Upper lobe of right lung (tissue), 1 donor: Measurements from ENCODE around the gene USP49. TPM values are rescaled to one million over a fixed set of nuclear protein-coding genes. Genes with fewer than 3 reads are reported as not detected.

Source experiments
- ATAC-seq: fragments of 200-7000 bp; cut with Tn5 transposase; one replicate; pipeline ENCODE4 v1.9.1; 2020; ENCODE audit warnings: mild to moderate bottlenecking, moderate library complexity
- DNase-seq: peaks from one replicate; pipeline ENCODE4 v3.0.0-alpha.2; 2020
- H3K27ac ChIP-seq: fragments of 200-600 bp; one replicate; pipeline ENCODE4 v1.8.0; 2022
- H3K27me3 ChIP-seq: fragments of 200-600 bp; one replicate; pipeline ENCODE4 v1.8.0; 2022; ENCODE audit warnings: mild to moderate bottlenecking
- H3K36me3 ChIP-seq: fragments of 200-600 bp; one replicate; pipeline ENCODE4 v1.8.0; 2022
- H3K4me1 ChIP-seq: fragments of 200-600 bp; one replicate; pipeline ENCODE4 v1.8.0; 2022
- H3K4me3 ChIP-seq: fragments of 200-600 bp; one replicate; pipeline ENCODE4 v1.8.0; 2022; ENCODE audit warnings: mild to moderate bottlenecking
- H3K9me3 ChIP-seq: fragments of 200-600 bp; one replicate; pipeline ENCODE4 v1.8.0; 2022
- CTCF ChIP-seq: fragments of 200-600 bp; IDR thresholded peaks from one replicate; pipeline ENCODE4 v1.8.0; 2022; ENCODE audit warnings: antibody characterized with exemption
- intact Hi-C: fragments of 100-400 bp; cut with DNase I; formaldehyde crosslinking; loops from one replicate; pipeline ENCODE4 v1.11.0; 2022
- total RNA-seq: library from RNA; stranded (reverse); fragmentation: NEBNext Ultra II Directional; extraction: Animal tissue kit (Norgen Biotek cat#: 25700); gene quantifications from one replicate; pipeline ENCODE4 v1.2.1, GENCODE V29; 2021
- donor health status: DM: no; HTN: yes; CAD: no; lungs with severe emphysema.

USP49 gene
- total RNA-seq, 1 donor from 2014 or later: 2.7 TPM

- no peak for ATAC-seq
Measured at GRCh38 chr6:41784581-41785171, 110.5 kb downstream of the USP49 start.

GRCh38 chr6:41783106-41783780, 111.9 kb downstream of the USP49 start:
- intact Hi-C loops: loop anchor here (10.0 kb wide), 1 partner anchor 152 kb away; no protein-coding TSS in a partner anchor
- no peak for TF ChIP-seq CTCF
- H3K27me3 ChIP-seq: no peaks in the 10 kb centered on the region
- no peaks in the 10 kb centered on the region for H3K9me3 ChIP-seq
- H3K27ac ChIP-seq: no peak overlapping the region
- no peaks in the 10 kb centered on the region for H3K36me3 ChIP-seq
- H3K4me1 ChIP-seq: peaks cover 51% of the 10 kb centered on the region
- DNase-seq (no peak), ATAC-seq (no peak)
- peak overlapping the region; percentile 2 for H3K4me3 ChIP-seq

More at GRCh38 chr6:41784581-41785171, 110.5 kb downstream of the USP49 start:
- intact Hi-C loops: loop anchor here (5.0 to 10.0 kb wide), 2 partner anchors 150 to 258 kb away; no protein-coding TSS in a partner anchor
- H3K9me3 ChIP-seq: no peaks in the 10 kb centered on the region
- no peaks in the 10 kb centered on the region for H3K27me3 ChIP-seq
- peak overlapping the region; percentile 36 for H3K27ac ChIP-seq
- peaks cover 7% of the 10 kb centered on the region for H3K36me3 ChIP-seq
- H3K4me3 ChIP-seq: no peak overlapping the region
- H3K4me1 ChIP-seq: peaks cover 56% of the 10 kb centered on the region
- DNase-seq: no peak
- no peak for TF ChIP-seq CTCF

- no peaks in the 10 kb centered on the region for H3K9me3 ChIP-seq
- TF ChIP-seq CTCF: no peak
- peak overlapping the region; percentile 85 for H3K27ac ChIP-seq
- H3K4me1 ChIP-seq: peaks cover 49% of the 10 kb centered on the region
- intact Hi-C loops: loop anchor here (10.0 kb wide), 1 partner anchor 153 kb away; no protein-coding TSS in a partner anchor
- DNase-seq (peak; percentile 81), ATAC-seq (peak; percentile 14)
- peaks cover 5% of the 10 kb centered on the region for H3K36me3 ChIP-seq
- no peaks in the 10 kb centered on the region for H3K27me3 ChIP-seq
- peak overlapping the region; percentile 81 for H3K4me3 ChIP-seq
Measured at GRCh38 chr6:41781366-41781730, 113.8 kb downstream of the USP49 start.

- H3K36me3 ChIP-seq: peaks cover 9% of the 10 kb centered on the region
- peaks cover 44% of the 10 kb centered on the region for H3K4me1 ChIP-seq
- DNase-seq: peak; percentile 82
- intact Hi-C loops: loop anchor here (10.0 kb wide), 1 partner anchor 154 kb away; no protein-coding TSS in a partner anchor
- no peaks in the 10 kb centered on the region for H3K27me3 ChIP-seq
- no peaks in the 10 kb centered on the region for H3K9me3 ChIP-seq
- H3K27ac ChIP-seq: peak within 1 kb of the TSS; percentile 85
- peak within 1 kb of the TSS; percentile 81 for H3K4me3 ChIP-seq
- TF ChIP-seq CTCF: no peak
- ATAC-seq: peak; percentile 40
Measured at GRCh38 chr6:41780551-41781365, 114.4 kb downstream of the USP49 start, which contains the start of gene PRICKLE4. PRICKLE4 (plus strand) TSS chr6:41780782; CDS start chr6:41783474, 2,692 bp downstream.

- intact Hi-C loops: loop anchor here (10.0 kb wide), 1 partner anchor 155 kb away; no protein-coding TSS in a partner anchor
- TF ChIP-seq CTCF: peak; percentile 80
- peak within 1 kb of the TSS; percentile 85 for H3K27ac ChIP-seq
- DNase-seq (peak; percentile 99), ATAC-seq (peak; percentile 94)
- H3K27me3 ChIP-seq: no peaks in the 10 kb centered on the region
- peak within 1 kb of the TSS; percentile 81 for H3K4me3 ChIP-seq
- peaks cover 16% of the 10 kb centered on the region for H3K36me3 ChIP-seq
- H3K9me3 ChIP-seq: no peaks in the 10 kb centered on the region
- peaks cover 36% of the 10 kb centered on the region for H3K4me1 ChIP-seq
Measured at GRCh38 chr6:41779788-41780550, 115.2 kb downstream of the USP49 start, which contains the start of gene FRS3. FRS3 (minus strand) TSS chr6:41779900; CDS start chr6:41776987, 2,913 bp downstream.
